Astrocyte (in vitro differentiated cells and primary cell): ENCODE results near the gene ADIPOQ. TPM values are rescaled to one million over a fixed set of nuclear protein-coding genes. Genes with fewer than 3 reads are reported as not detected.

Experiments used
- DNase-seq: peaks from one replicate; pipeline ENCODE4 v3.0.0-alpha.2; 2010; ENCODE audit warnings: low read depth
- FAIRE-seq: peaks from 2 replicates; lab custom pipeline; 2011; peaks lifted over from hg19 to GRCh38; lab: Jason Lieb, UNC
- H2AFZ ChIP-seq: 2 replicates; pipeline ENCODE4 v1.6.0; 2012; ENCODE audit warnings: low read depth, low read length, inconsistent platforms
- H3K27ac ChIP-seq: 2 replicates; pipeline ENCODE4 v1.5.1; 2011; ENCODE audit warnings: low read depth, low read length, inconsistent platforms
- H3K27me3 ChIP-seq: 2 replicates; pipeline ENCODE4 v1.6.0; 2011; ENCODE audit warnings: low read length, inconsistent platforms; ENCODE audit not compliant: insufficient read depth
- H3K36me3 ChIP-seq: 2 replicates; pipeline ENCODE4 v1.5.1; 2011; ENCODE audit warnings: low read length, inconsistent platforms; ENCODE audit not compliant: insufficient read depth
- H3K4me1 ChIP-seq: 2 replicates; pipeline ENCODE4 v1.5.1; 2011; ENCODE audit warnings: low read length, inconsistent platforms; ENCODE audit not compliant: insufficient read depth
- H3K4me2 ChIP-seq: 2 replicates; pipeline ENCODE4 v1.6.0; 2012; ENCODE audit warnings: low read length, inconsistent platforms
- H3K4me3 ChIP-seq: 2 replicates; pipeline ENCODE4 v1.5.1; 2011; ENCODE audit warnings: low read depth, mild to moderate bottlenecking, low read length, inconsistent platforms; ENCODE audit not compliant: insufficient read depth
- H3K79me2 ChIP-seq: 2 replicates; pipeline ENCODE4 v1.6.0; 2012; ENCODE audit warnings: mild to moderate bottlenecking, low read length, inconsistent platforms; ENCODE audit not compliant: insufficient read depth
- H3K9ac ChIP-seq: 2 replicates; pipeline ENCODE4 v1.6.0; 2012; ENCODE audit warnings: mild to moderate bottlenecking, low read length, inconsistent platforms
- H3K9me3 ChIP-seq: 2 replicates; pipeline ENCODE4 v1.5.1; 2012; ENCODE audit warnings: low read depth, mild to moderate bottlenecking, low read length, inconsistent platforms; ENCODE audit not compliant: insufficient read depth
- H4K20me1 ChIP-seq: 2 replicates; pipeline ENCODE4 v1.6.0; 2012; ENCODE audit warnings: low read length, inconsistent platforms; ENCODE audit not compliant: insufficient read depth
- H3K27ac Mint-ChIP-seq: one replicate; pipeline ENCODE4 v1.8.0; 2021; ENCODE audit warnings: mild to moderate bottlenecking, mixed read lengths; ENCODE audit not compliant: unreplicated experiment
- H3K27me3 Mint-ChIP-seq: one replicate; pipeline ENCODE4 v1.8.0; 2021; ENCODE audit warnings: low read depth, mixed read lengths; ENCODE audit not compliant: unreplicated experiment
- H3K36me3 Mint-ChIP-seq: one replicate; pipeline ENCODE4 v1.8.0; 2021; ENCODE audit warnings: low read depth, mixed read lengths; ENCODE audit not compliant: unreplicated experiment
- H3K4me1 Mint-ChIP-seq: one replicate; pipeline ENCODE4 v1.8.0; 2021; ENCODE audit warnings: low read depth, mixed read lengths; ENCODE audit not compliant: unreplicated experiment
- H3K4me3 Mint-ChIP-seq: one replicate; pipeline ENCODE4 v1.8.0; 2021; ENCODE audit warnings: mild to moderate bottlenecking, moderate library complexity, mixed read lengths; ENCODE audit not compliant: unreplicated experiment
- H3K9me3 Mint-ChIP-seq: one replicate; pipeline ENCODE4 v1.8.0; 2021; ENCODE audit warnings: mild to moderate bottlenecking, mixed read lengths; ENCODE audit not compliant: unreplicated experiment
- CTCF ChIP-seq: IDR thresholded peaks from 2 replicates; pipeline ENCODE4 v1.5.1; 2011; ENCODE audit warnings: low read depth, mild to moderate bottlenecking, inconsistent platforms, low read length, moderate library complexity; ENCODE audit not compliant: insufficient read depth
- EZH2 ChIP-seq: IDR thresholded peaks from 2 replicates; pipeline ENCODE4 v1.6.1; 2012; ENCODE audit warnings: mild to moderate bottlenecking, low read length, inconsistent platforms; ENCODE audit not compliant: insufficient read depth
- total RNA-seq: library from RNA; stranded (reverse); gene quantifications from 2 replicates; pipeline ENCODE4 v1.2.1, GENCODE V29; 2021

Gene ADIPOQ
- total RNA-seq, 1 donor from 2014 or later, result not detected

GRCh38 chr3:186875708-186876107 lies 33.2 kb downstream of the ADIPOQ start:
- no peak overlapping the region for H3K27ac ChIP-seq
- Mint-ChIP-seq H3K4me3 (no peak overlapping the region), H3K27me3 (peaks cover 4% of the 10 kb centered on the region), H3K27ac (no peak overlapping the region), H3K9me3 (peaks cover 6% of the 10 kb centered on the region), H3K36me3 (no peaks in the 10 kb centered on the region), H3K4me1 (no peaks in the 10 kb centered on the region)
- H3K36me3 ChIP-seq, result no peaks in the 10 kb centered on the region
- H3K4me1 ChIP-seq, result no peaks in the 10 kb centered on the region
- no peaks in the 10 kb centered on the region for H4K20me1 ChIP-seq
- peaks cover 2% of the 10 kb centered on the region for H3K27me3 ChIP-seq
- no peak overlapping the region for H3K4me2 ChIP-seq
- H3K4me3 ChIP-seq, result no peak overlapping the region
- no peak for TF ChIP-seq EZH2
- TF ChIP-seq CTCF, result no peak
- H3K9ac ChIP-seq, result no peak overlapping the region
- FAIRE-seq, result no peak
- no peaks in the 10 kb centered on the region for H3K9me3 ChIP-seq
- H3K79me2 ChIP-seq, result no peaks in the 10 kb centered on the region
- no peak for DNase-seq
- no peak overlapping the region for H2AFZ ChIP-seq

- Histone ChIP-seq H3K27me3 (no peaks in the 10 kb centered on the region), H4K20me1 (no peaks in the 10 kb centered on the region), H3K9ac (no peak overlapping the region), H3K79me2 (no peaks in the 10 kb centered on the region), H3K4me2 (no peak overlapping the region), H3K4me1 (peaks cover 6% of the 10 kb centered on the region), H3K27ac (no peak overlapping the region), H3K4me3 (no peak overlapping the region), H3K9me3 (no peaks in the 10 kb centered on the region), H3K36me3 (no peaks in the 10 kb centered on the region), H2AFZ (no peak overlapping the region)
- H3K27me3 Mint-ChIP-seq, result no peaks in the 10 kb centered on the region
- no peak overlapping the region for H3K27ac Mint-ChIP-seq
- no peaks in the 10 kb centered on the region for H3K9me3 Mint-ChIP-seq
- no peak for DNase-seq
- TF ChIP-seq CTCF (no peak), EZH2 (no peak)
- peaks cover 18% of the 10 kb centered on the region for H3K4me1 Mint-ChIP-seq
- H3K4me3 Mint-ChIP-seq, result no peak overlapping the region
- FAIRE-seq, result no peak
- no peaks in the 10 kb centered on the region for H3K36me3 Mint-ChIP-seq
Observed at GRCh38 chr3:186879781-186880180, 37.3 kb downstream of the ADIPOQ start.

- Histone ChIP-seq H3K36me3 (no peaks in the 10 kb centered on the region), H2AFZ (no peak overlapping the region), H3K9me3 (no peaks in the 10 kb centered on the region), H4K20me1 (no peaks in the 10 kb centered on the region), H3K27me3 (no peaks in the 10 kb centered on the region), H3K4me1 (peaks cover 6% of the 10 kb centered on the region), H3K27ac (no peak overlapping the region), H3K79me2 (no peaks in the 10 kb centered on the region), H3K9ac (no peak overlapping the region), H3K4me3 (no peak overlapping the region), H3K4me2 (no peak overlapping the region)
- H3K9me3 Mint-ChIP-seq, result no peaks in the 10 kb centered on the region
- DNase-seq (no peak), FAIRE-seq (no peak)
- H3K27me3 Mint-ChIP-seq, result no peaks in the 10 kb centered on the region
- peaks cover 18% of the 10 kb centered on the region for H3K4me1 Mint-ChIP-seq
- H3K27ac Mint-ChIP-seq, result no peak overlapping the region
- no peaks in the 10 kb centered on the region for H3K36me3 Mint-ChIP-seq
- no peak for TF ChIP-seq EZH2
- TF ChIP-seq CTCF, result no peak
- H3K4me3 Mint-ChIP-seq, result no peak overlapping the region
Observed at GRCh38 chr3:186880406-186880805, 37.9 kb downstream of the ADIPOQ start.
